Measurements from ENCODE around the gene UNC5C. TPM values are rescaled to one million over a fixed set of nuclear protein-coding genes. Genes with fewer than 3 reads are reported as not detected.

UNC5C gene
- total and polyA plus RNA-seq, 2 of the 8 experiments (the other 6 are each of a cell fraction or from before 2014, with no cell fraction given): 0.30 to 1.3 TPM

DNA sequence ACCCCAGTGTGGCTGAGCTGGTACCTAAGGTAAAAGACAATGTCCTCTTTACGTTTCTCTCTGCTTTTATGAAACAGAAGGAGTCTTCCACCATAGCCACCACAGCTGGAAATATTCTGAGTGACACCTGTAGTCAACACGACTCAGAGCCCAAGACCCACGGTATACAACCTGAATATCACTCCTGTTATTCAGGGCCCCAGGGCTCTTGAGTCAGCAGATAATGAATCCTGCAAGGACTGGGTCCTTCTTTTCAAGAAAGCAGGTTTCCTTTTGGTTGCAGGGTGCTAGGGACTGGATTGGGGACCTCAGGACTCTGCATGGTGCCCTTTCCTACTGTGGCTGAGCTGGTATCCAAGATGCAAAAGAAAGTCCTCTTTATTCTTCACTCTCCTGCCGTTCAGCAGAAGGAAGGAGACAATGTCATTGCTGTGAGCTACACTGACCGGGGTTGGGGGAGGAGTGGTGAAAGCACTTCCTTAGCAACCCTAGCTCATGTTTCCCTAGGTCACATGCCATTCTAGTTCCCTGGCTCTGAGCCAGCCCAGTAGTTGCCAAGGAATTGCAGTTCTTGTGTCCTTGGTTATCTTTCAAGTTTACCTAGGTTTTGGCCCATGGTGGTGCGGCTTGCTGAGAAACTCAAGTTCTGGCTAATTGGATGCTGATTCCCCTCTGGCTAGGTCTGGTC lies 23.7 kb upstream of the UNC5C start (continued):
- TF ChIP-seq, protein P1, sequence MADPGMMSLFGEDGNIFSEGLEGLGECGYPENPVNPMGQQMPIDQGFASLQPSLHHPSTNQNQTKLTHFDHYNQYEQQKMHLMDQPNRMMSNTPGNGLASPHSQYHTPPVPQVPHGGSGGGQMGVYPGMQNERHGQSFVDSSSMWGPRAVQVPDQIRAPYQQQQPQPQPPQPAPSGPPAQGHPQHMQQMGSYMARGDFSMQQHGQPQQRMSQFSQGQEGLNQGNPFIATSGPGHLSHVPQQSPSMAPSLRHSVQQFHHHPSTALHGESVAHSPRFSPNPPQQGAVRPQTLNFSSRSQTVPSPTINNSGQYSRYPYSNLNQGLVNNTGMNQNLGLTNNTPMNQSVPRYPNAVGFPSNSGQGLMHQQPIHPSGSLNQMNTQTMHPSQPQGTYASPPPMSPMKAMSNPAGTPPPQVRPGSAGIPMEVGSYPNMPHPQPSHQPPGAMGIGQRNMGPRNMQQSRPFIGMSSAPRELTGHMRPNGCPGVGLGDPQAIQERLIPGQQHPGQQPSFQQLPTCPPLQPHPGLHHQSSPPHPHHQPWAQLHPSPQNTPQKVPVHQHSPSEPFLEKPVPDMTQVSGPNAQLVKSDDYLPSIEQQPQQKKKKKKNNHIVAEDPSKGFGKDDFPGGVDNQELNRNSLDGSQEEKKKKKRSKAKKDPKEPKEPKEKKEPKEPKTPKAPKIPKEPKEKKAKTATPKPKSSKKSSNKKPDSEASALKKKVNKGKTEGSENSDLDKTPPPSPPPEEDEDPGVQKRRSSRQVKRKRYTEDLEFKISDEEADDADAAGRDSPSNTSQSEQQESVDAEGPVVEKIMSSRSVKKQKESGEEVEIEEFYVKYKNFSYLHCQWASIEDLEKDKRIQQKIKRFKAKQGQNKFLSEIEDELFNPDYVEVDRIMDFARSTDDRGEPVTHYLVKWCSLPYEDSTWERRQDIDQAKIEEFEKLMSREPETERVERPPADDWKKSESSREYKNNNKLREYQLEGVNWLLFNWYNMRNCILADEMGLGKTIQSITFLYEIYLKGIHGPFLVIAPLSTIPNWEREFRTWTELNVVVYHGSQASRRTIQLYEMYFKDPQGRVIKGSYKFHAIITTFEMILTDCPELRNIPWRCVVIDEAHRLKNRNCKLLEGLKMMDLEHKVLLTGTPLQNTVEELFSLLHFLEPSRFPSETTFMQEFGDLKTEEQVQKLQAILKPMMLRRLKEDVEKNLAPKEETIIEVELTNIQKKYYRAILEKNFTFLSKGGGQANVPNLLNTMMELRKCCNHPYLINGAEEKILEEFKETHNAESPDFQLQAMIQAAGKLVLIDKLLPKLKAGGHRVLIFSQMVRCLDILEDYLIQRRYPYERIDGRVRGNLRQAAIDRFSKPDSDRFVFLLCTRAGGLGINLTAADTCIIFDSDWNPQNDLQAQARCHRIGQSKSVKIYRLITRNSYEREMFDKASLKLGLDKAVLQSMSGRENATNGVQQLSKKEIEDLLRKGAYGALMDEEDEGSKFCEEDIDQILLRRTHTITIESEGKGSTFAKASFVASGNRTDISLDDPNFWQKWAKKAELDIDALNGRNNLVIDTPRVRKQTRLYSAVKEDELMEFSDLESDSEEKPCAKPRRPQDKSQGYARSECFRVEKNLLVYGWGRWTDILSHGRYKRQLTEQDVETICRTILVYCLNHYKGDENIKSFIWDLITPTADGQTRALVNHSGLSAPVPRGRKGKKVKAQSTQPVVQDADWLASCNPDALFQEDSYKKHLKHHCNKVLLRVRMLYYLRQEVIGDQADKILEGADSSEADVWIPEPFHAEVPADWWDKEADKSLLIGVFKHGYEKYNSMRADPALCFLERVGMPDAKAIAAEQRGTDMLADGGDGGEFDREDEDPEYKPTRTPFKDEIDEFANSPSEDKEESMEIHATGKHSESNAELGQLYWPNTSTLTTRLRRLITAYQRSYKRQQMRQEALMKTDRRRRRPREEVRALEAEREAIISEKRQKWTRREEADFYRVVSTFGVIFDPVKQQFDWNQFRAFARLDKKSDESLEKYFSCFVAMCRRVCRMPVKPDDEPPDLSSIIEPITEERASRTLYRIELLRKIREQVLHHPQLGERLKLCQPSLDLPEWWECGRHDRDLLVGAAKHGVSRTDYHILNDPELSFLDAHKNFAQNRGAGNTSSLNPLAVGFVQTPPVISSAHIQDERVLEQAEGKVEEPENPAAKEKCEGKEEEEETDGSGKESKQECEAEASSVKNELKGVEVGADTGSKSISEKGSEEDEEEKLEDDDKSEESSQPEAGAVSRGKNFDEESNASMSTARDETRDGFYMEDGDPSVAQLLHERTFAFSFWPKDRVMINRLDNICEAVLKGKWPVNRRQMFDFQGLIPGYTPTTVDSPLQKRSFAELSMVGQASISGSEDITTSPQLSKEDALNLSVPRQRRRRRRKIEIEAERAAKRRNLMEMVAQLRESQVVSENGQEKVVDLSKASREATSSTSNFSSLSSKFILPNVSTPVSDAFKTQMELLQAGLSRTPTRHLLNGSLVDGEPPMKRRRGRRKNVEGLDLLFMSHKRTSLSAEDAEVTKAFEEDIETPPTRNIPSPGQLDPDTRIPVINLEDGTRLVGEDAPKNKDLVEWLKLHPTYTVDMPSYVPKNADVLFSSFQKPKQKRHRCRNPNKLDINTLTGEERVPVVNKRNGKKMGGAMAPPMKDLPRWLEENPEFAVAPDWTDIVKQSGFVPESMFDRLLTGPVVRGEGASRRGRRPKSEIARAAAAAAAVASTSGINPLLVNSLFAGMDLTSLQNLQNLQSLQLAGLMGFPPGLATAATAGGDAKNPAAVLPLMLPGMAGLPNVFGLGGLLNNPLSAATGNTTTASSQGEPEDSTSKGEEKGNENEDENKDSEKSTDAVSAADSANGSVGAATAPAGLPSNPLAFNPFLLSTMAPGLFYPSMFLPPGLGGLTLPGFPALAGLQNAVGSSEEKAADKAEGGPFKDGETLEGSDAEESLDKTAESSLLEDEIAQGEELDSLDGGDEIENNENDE (IDR thresholded peaks at IDR 0.05; ENCODE audit: insufficient replicate concordance, low read length): no peak
- TF ChIP-seq POLR2AphosphoS5 (IDR thresholded peaks at IDR 0.05; ENCODE audit: low read depth, low read length) (no peak), SUZ12 (IDR thresholded peaks at IDR 0.05; ENCODE audit: low read length) (no peak), BACH1 (IDR thresholded peaks at IDR 0.05; ENCODE audit: low read length) (no peak), TEAD4 (IDR thresholded peaks at IDR 0.05; ENCODE audit: low read depth, low read length) (no peak), FOSL1 (IDR thresholded peaks at IDR 0.05; ENCODE audit: insufficient read depth, low read depth, low read length) (no peak), SP4 (IDR thresholded peaks at IDR 0.05; ENCODE audit: low read length) (no peak), SRF (IDR thresholded peaks at IDR 0.05; ENCODE audit: low read depth, low read length) (no peak), CHD2 (IDR thresholded peaks at IDR 0.05; ENCODE audit: low read length) (no peak)
